Measurements from ENCODE around the gene CGB8.
"Not testable (repeated sequence)": the region's sequence is repeated elsewhere in the genome, so short reads cannot be mapped to it uniquely, and the experiment has no call there.

Gene CGB8

GRCh38 chr19:49049011-49049410 is at the start of gene CGB8:
CGB8 (minus strand) TSS chr19:49049111; CDS start chr19:49048739, 372 bp downstream.
- not testable (repeated sequence) for DNase-seq (ENCODE audit: low read depth, low spot score)

- DNase-seq (ENCODE audit: low read depth, low spot score) = no peak
These were observed 48.8 kb upstream of the CGB8 start for GRCh38 chr19:49097453-49098288.

- no peak for DNase-seq (ENCODE audit: low read depth, low spot score)
These were observed 45.9 kb upstream of the CGB8 start for GRCh38 chr19:49094505-49095482.

GRCh38 chr19:49092686-49093085 is 43.8 kb upstream of the CGB8 start:
- DNase-seq (ENCODE audit: low read depth, low spot score) = no peak

- DNase-seq (ENCODE audit: low read depth, low spot score) = no peak
These were observed 42.6 kb upstream of the CGB8 start for GRCh38 chr19:49091391-49092038.

- DNase-seq (ENCODE audit: low read depth, low spot score) = no peak
These were observed 37.4 kb upstream of the CGB8 start for GRCh38 chr19:49086296-49086695.

GRCh38 chr19:49085868-49086232 is 36.9 kb upstream of the CGB8 start:
- DNase-seq (ENCODE audit: low read depth, low spot score) = no peak

GRCh38 chr19:49085020-49085867 is 36.3 kb upstream of the CGB8 start, which contains the start of gene SNRNP70:
SNRNP70 (plus strand) TSS chr19:49085451; CDS start chr19:49086415, 964 bp downstream.
- peak; percentile 92 for DNase-seq (ENCODE audit: low read depth, low spot score)

- DNase-seq (ENCODE audit: low read depth, low spot score) = no peak
These were observed 35.5 kb upstream of the CGB8 start for GRCh38 chr19:49084206-49085019.

GRCh38 chr19:49081273-49081672 is 32.4 kb upstream of the CGB8 start:
- DNase-seq (ENCODE audit: low read depth, low spot score) = no peak

GRCh38 chr19:49080392-49080791 is 31.5 kb upstream of the CGB8 start:
- DNase-seq (ENCODE audit: low read depth, low spot score) = no peak

GRCh38 chr19:49074869-49075268 is 26.0 kb upstream of the CGB8 start:
- not testable (repeated sequence) for DNase-seq (ENCODE audit: low read depth, low spot score)

GRCh38 chr19:49073514-49074378 is 24.8 kb upstream of the CGB8 start:
- DNase-seq (ENCODE audit: low read depth, low spot score) = no peak

- no peak for DNase-seq (ENCODE audit: low read depth, low spot score)
These were observed 23.1 kb upstream of the CGB8 start for GRCh38 chr19:49071860-49072547.

- DNase-seq (ENCODE audit: low read depth, low spot score) = no peak
These were observed 21.5 kb upstream of the CGB8 start for GRCh38 chr19:49070416-49070815.

- DNase-seq (ENCODE audit: low read depth, low spot score) = no peak
These were observed 20.1 kb upstream of the CGB8 start for GRCh38 chr19:49069026-49069425.

GRCh38 chr19:49067554-49067953 is 18.6 kb upstream of the CGB8 start:
- DNase-seq (ENCODE audit: low read depth, low spot score) = no peak

GRCh38 chr19:49065905-49066512 is 17.1 kb upstream of the CGB8 start:
- no peak for DNase-seq (ENCODE audit: low read depth, low spot score)

Data from iPS DF 19.7 (cell line).